A549 (cell line): ENCODE results near the gene TSPAN1. TPM values are rescaled to one million over a fixed set of nuclear protein-coding genes. Genes with fewer than 3 reads are reported as not detected.
A peak's percentile ranks its signal among the peaks of the same experiment; 100 is the strongest.

Experiments
- ATAC-seq, 2 experiments: fragments of 200-7000 bp in 1 of 2; fragments of >200 bp in 1 of 2; cut with Nextera tagmentation in 1 of 2; cut with Tn5 transposase in 1 of 2; 3 replicates each; pipeline versions ENCODE4 v1.8.0 to v1.9.1; 2018 to 2020; ENCODE audit warnings: mild to moderate bottlenecking in 1 of 2, moderate library complexity in 1 of 2
- CTCF ChIA-PET: fragments of 300-600 bp; sonication (Branson Sonifier 250); formaldehyde crosslinking; extraction: SDS; loops from one replicate; lab custom pipeline; 2021; ENCODE audit warnings: antibody characterized with exemption, inconsistent platforms; lab: Yijun Ruan, JAX
- POLR2A ChIA-PET: fragments of 350-600 bp; formaldehyde crosslinking; extraction: SDS; loops from one replicate; lab custom pipeline; 2021; ENCODE audit warnings: antibody characterized with exemption, inconsistent platforms; lab: Yijun Ruan, JAX
- DNase-seq, 2 experiments: peaks; one replicate each; pipeline versions ENCODE4 v3.0.0 to v3.0.0-alpha.2; 2011 to 2016; ENCODE audit warnings: low read depth in 1 of 2, low spot score in 1 of 2
- FAIRE-seq: peaks from 2 replicates; lab custom pipeline; 2011; peaks lifted over from hg19 to GRCh38; lab: Jason Lieb, UNC
- H3K27ac ChIP-seq, 2 experiments: fragments of >200 bp; sonication (Bioruptor Twin); formaldehyde crosslinking; 3 replicates each; pipeline ENCODE4 v1.5.1; 2016 to 2017
- H3K4me1 ChIP-seq: fragments of >200 bp; sonication (Bioruptor Twin); formaldehyde crosslinking; 3 replicates; pipeline ENCODE4 v1.6.1; 2016
- H3K4me2 ChIP-seq: fragments of >200 bp; sonication (Bioruptor Twin); formaldehyde crosslinking; 3 replicates; pipeline ENCODE4 v1.6.1; 2016
- H3K4me3 ChIP-seq: fragments of >200 bp; sonication (Bioruptor Twin); formaldehyde crosslinking; 3 replicates; pipeline ENCODE4 v1.5.1; 2016
- H3K9me3 ChIP-seq: fragments of >200 bp; sonication (Bioruptor Twin); formaldehyde crosslinking; 3 replicates; pipeline ENCODE4 v1.6.1; 2016
- CBX8 ChIP-seq: fragments of 200-600 bp; sonication (generic); IDR thresholded peaks from 2 replicates; pipeline ENCODE4 v1.6.1; 2016
- EHF ChIP-seq: fragments of 250-450 bp; sonication (Bioruptor Pico); IDR thresholded peaks from 2 replicates; pipeline ENCODE4 v1.5.0; 2020; ENCODE audit warnings: mild to moderate bottlenecking
- EHMT2 ChIP-seq: fragments of 200-600 bp; sonication (generic); IDR thresholded peaks from 2 replicates; pipeline ENCODE4 v1.6.1; 2016; ENCODE audit warnings: antibody characterized with exemption, low read depth, mild to moderate bottlenecking, moderate library complexity
- FOSL2 ChIP-seq, 2 experiments: fragments of 450-650 bp in 1 of 2; fragments of >200 bp in 1 of 2; sonication (Bioruptor Twin) in 1 of 2; formaldehyde crosslinking; IDR thresholded peaks; 2 replicates each; pipeline versions ENCODE4 v1.5.0 to v1.6.1; 2016 to 2020; ENCODE audit warnings: mild to moderate bottlenecking in 1 of 2, moderate library complexity in 1 of 2
- JUN ChIP-seq, 2 experiments: fragments of >200 bp; sonication (Bioruptor Twin); formaldehyde crosslinking; IDR thresholded peaks; 2 replicates in 1 of 2; 3 replicates in 1 of 2; pipeline ENCODE4 v1.6.1; 2016 to 2017
- MYC ChIP-seq: IDR thresholded peaks from 2 replicates; pipeline ENCODE4 v1.6.1; 2012; ENCODE audit warnings: mild to moderate bottlenecking, inconsistent platforms, low read length, improper control_type of control experiment, borderline replicate concordance
- NFE2L2 ChIP-seq: fragments of 150-350 bp; conservative IDR thresholded peaks from 2 replicates; pipeline ENCODE4 v1.6.1; 2014; ENCODE audit warnings: low read length
- NPAS2 ChIP-seq: fragments of 250-450 bp; sonication (Bioruptor Pico); IDR thresholded peaks from 2 replicates; pipeline ENCODE4 v1.8.0; 2022; ENCODE audit warnings: mild to moderate bottlenecking, moderate library complexity, borderline replicate concordance
- RAD21 ChIP-seq, 2 experiments: fragments of >200 bp in 1 of 2; sonication (Bioruptor Twin) in 1 of 2; formaldehyde crosslinking in 1 of 2; IDR thresholded peaks in 1 of 2; conservative IDR thresholded peaks in 1 of 2; 2 replicates in 1 of 2; 3 replicates in 1 of 2; pipeline ENCODE4 v1.6.1; 2012 to 2018; ENCODE audit warnings: inconsistent platforms in 1 of 2
- SMC3 ChIP-seq: fragments of >200 bp; sonication (Bioruptor Twin); formaldehyde crosslinking; IDR thresholded peaks from 3 replicates; pipeline ENCODE4 v1.6.1; 2018; ENCODE audit warnings: inconsistent platforms
- WGBS: methylation state at CpG from one replicate; pipeline ENCODE4 v1.1.6; 2017; ENCODE audit errors: missing lambda C conversion rate; 5-methylcytosine and 5-hydroxymethylcytosine counted together
- polyA plus RNA-seq, 4 experiments: library from polyadenylated mRNA; depleted of rRNA in 3 of 4; stranded (reverse); fragments of >200 nt; fragmentation: RNase III in 1 of 4; extraction: RNeasy Plus Mini Kit Qiagen cat#74134 plus additional on column Dnase treatment in 1 of 4; gene quantifications; 2 replicates in 3 of 4; 3 replicates in 1 of 4; pipeline ENCODE4 v1.2.3, GENCODE V29; 2011 to 2017
- TF ChIP-seq, protein P1 (sequence below): fragments of >200 bp; sonication (Bioruptor Twin); formaldehyde crosslinking; IDR thresholded peaks from 3 replicates; pipeline ENCODE4 v1.5.1; 2016

Gene TSPAN1
- polyA plus RNA-seq, 2 of the 4 experiments (the other 2 are of a cell fraction): 2.1 TPM

DNA sequence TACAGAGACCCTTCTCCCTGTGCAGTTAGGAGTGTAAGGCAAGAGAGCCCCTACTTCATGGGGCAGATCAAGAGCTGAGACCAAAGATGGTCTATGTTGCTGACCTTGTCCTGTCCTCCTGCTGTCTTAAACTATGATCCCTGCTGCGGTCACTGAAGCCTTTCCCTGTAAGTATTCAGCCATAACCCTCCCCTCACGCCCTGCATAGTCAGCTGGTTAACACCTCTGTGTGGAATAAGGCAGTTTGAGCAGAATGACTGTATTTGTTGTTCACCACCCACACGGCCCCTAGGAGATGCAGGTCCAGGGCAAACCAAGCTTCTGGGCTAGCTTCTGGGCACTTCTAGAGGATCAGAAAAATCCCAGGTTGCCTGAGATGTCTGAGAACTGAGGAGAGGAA is 356 bp downstream of the TSPAN1 start (continued):
- TF ChIP-seq EHF (CRISPR knock-in tag) (no peak), NPAS2 (CRISPR knock-in tag) (no peak), EHMT2 (no peak)

DNA sequence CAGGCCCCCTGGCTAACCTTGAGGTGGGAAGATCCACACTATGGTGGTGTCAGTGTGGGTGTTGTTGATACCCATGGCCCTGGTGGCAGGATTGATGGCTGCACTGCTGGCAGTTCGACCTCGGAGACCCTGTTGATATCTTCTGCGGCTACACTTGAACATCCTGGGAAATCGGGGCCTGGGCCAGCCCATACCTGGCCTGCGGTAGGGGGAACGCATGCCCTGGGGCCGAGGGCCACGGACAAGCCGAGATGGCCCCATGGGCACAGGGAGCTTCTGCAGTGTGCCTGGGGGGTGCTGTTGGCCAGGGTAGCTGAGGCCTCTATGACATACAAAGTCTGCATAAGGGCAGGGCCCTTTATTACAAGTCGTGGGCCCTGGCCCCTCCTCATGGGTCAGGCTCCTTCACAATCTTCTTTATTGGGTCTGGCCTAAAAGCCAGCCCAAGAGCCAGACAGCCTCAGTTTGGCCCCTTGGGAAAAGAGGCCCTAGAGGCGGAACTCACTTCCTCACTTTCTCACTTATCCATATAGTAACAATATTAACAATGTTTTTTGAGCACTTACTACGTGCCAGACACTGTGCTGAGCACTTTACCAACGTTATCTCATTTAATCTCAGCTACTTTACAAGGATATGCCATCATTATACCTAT is 1.5 kb downstream of the TSPAN1 start, which contains the start of gene P3R3URF:
TSS of gene P3R3URF (minus strand) at position 278 of the 655 bp plus-strand sequence. CDS start at position 261, 17 bp downstream.
- TF ChIP-seq JUN (IDR thresholded peaks at IDR 0.05): no peak
- TF ChIP-seq CBX8: no peak
- no peak for TF ChIP-seq NFE2L2
- H3K4me2 ChIP-seq: no peak within 1 kb of the TSS
- ATAC-seq (no peak), DNase-seq (no peak), FAIRE-seq (no peak)
- POLR2A ChIA-PET: no interaction called here
- no peak within 1 kb of the TSS for H3K4me3 ChIP-seq
- CTCF ChIA-PET: interaction anchor here (14.4 kb wide), 1 partner anchor 140 kb away, joined by 181 read pairs; no protein-coding TSS in a partner anchor
- peaks cover 36% of the 10 kb centered on the region for H3K4me1 ChIP-seq
- H3K27ac ChIP-seq: peak within 1 kb of the TSS in 1 of 2 experiments; percentile 55; a peak in 2 of 6 replicates
- H3K9me3 ChIP-seq: no peaks in the 10 kb centered on the region
- 73% methylated on average over 8 of the region's 13 CpGs for WGBS

DNA sequence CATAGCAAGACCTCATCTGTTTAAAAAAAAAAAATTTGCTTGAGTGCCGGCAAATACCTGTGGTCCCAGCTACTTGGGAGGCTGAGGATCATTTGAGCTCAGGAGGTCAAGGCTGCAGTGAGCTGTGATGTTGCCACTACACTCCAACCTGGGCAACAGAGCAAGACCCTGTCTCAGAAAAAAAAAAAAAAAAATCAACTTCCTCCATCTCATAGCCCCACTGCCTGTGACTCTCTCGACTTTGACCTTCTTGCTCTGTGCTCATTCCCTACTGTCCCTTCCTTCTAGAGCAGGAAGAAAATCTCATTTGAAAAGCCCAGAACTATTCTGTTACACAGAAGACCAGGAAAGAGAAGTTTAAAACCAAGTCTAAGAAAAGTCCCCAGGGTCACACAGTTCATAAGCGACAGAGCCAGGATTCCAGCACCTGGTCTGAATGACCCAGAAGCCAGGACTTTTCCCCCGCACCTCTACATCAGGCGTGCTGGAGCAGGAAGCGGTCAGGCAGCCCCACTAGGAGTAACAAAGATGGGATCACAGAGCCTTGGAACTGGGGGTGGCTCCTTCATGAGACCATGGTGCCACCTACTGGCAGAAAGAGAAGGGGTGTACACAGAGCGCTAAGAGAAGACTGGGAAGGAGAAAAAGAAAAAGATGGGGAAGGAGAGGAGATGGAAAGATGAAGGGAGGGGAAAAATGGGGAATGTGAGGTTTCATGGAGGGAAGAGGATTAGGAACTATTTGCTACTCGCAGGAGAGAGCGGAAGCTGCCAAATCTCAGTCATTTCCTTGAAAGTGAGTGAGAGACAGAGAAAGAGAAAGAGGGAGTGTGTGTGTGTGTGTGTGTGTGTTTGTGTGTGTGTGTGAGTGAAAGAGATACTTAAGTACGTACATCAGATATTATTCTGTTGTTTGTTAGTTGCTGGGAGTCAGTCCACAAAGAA is 4.5 kb downstream of the TSPAN1 start:
- peak overlapping the region; percentile 69 for H3K4me2 ChIP-seq
- H3K4me1 ChIP-seq: peaks cover 54% of the 10 kb centered on the region
- H3K27ac ChIP-seq: peak overlapping the region; percentile 62 to 81
- TF ChIP-seq RAD21 (conservative IDR thresholded peaks at IDR 0.05 in 1 of 2, IDR thresholded peaks at IDR 0.05 in 1 of 2): peak; percentile 90 to 93
- TF ChIP-seq SMC3: peak; percentile 75
- TF ChIP-seq, protein P1, sequence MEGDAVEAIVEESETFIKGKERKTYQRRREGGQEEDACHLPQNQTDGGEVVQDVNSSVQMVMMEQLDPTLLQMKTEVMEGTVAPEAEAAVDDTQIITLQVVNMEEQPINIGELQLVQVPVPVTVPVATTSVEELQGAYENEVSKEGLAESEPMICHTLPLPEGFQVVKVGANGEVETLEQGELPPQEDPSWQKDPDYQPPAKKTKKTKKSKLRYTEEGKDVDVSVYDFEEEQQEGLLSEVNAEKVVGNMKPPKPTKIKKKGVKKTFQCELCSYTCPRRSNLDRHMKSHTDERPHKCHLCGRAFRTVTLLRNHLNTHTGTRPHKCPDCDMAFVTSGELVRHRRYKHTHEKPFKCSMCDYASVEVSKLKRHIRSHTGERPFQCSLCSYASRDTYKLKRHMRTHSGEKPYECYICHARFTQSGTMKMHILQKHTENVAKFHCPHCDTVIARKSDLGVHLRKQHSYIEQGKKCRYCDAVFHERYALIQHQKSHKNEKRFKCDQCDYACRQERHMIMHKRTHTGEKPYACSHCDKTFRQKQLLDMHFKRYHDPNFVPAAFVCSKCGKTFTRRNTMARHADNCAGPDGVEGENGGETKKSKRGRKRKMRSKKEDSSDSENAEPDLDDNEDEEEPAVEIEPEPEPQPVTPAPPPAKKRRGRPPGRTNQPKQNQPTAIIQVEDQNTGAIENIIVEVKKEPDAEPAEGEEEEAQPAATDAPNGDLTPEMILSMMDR: peak; percentile 76
- no peak for TF ChIP-seq FOSL2 (IDR thresholded peaks at IDR 0.05)
- TF ChIP-seq FOSL2 (CRISPR knock-in tag; IDR thresholded peaks at IDR 0.05): no peak
- TF ChIP-seq, all 56 proteins: peak for 3
- ATAC-seq (peak; percentile 82 to 92), FAIRE-seq (no peak), DNase-seq (peak; percentile 80 to 88)
- ChIA-PET POLR2A (no interaction called here), CTCF (interaction anchor here (0.5 to 14.4 kb wide), 10 partner anchors 10 to 153 kb away, joined by 3 to 181 read pairs (median 4); no protein-coding TSS in a partner anchor)
- H3K9me3 ChIP-seq: no peaks in the 10 kb centered on the region
- 9% methylated on average over 10 of the region's 10 CpGs for WGBS
- H3K4me3 ChIP-seq: no peak overlapping the region

DNA sequence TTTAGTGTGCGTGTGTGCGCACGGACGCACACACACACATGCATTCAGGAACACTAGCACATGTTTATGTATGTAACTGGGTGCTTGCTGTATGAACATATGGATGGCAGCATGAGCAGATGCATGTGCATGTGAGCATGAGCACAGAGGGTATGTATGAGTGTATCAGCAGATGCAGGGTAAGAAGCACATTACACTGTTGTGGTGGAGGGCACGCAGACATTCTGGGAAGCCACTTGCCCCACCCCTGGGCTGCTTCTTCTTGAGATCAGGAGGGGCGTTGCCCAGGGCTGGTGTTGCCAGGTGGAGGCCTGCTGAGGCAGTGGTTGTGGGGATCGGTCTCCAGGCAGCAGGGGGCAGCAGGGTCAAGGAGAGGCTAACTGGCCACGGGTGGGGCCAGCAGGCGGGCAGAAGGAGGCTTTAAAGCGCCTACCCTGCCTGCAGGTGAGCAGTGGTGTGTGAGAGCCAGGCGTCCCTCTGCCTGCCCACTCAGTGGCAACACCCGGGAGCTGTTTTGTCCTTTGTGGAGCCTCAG is 5.3 kb downstream of the TSPAN1 start:
- no peaks in the 10 kb centered on the region for H3K9me3 ChIP-seq
- H3K4me3 ChIP-seq: no peak overlapping the region
- ChIA-PET CTCF (interaction anchor here (0.7 to 14.4 kb wide), 11 partner anchors 10 to 368 kb away, joined by 3 to 181 read pairs (median 3); no protein-coding TSS in a partner anchor), POLR2A (no interaction called here)
- H3K4me2 ChIP-seq: no peak overlapping the region
- ATAC-seq (peak; percentile 32 to 36; a peak in 4 of 6 replicates), FAIRE-seq (no peak), DNase-seq (peak in 1 of 2 experiments; percentile 35)
- peak overlapping the region in 1 of 2 experiments; percentile 49; a peak in 2 of 6 replicates for H3K27ac ChIP-seq
- H3K4me1 ChIP-seq: peaks cover 47% of the 10 kb centered on the region
- TF ChIP-seq MYC (no peak), SMC3 (0 out of 3 replicates have a peak, but pooled peaks have one; percentile 9)
- 49% methylated on average over 9 of the region's 12 CpGs for WGBS
